GM18520 (cell line): ENCODE data around the gene ATP4B.

Experiments used
- ATAC-seq: cut with Tn5 transposase; IDR thresholded peaks from one replicate; pipeline ENCODE4 v1.9.1; 2021; ENCODE audit not compliant: unreplicated experiment

ATP4B gene

GRCh38 chr13:113642563-113642962, 15.4 kb downstream of the ATP4B start:
- no peak for ATAC-seq

GRCh38 chr13:113641426-113641825, 16.6 kb downstream of the ATP4B start:
- no peak for ATAC-seq

GRCh38 chr13:113639616-113640262, 18.3 kb downstream of the ATP4B start:
- no peak for ATAC-seq

- ATAC-seq = no peak
Measured at GRCh38 chr13:113638806-113639205, 19.2 kb downstream of the ATP4B start.

- ATAC-seq = no peak
Measured at GRCh38 chr13:113638173-113638746, 19.7 kb downstream of the ATP4B start.

- ATAC-seq = no peak
Measured at GRCh38 chr13:113637262-113638160, 20.5 kb downstream of the ATP4B start.

GRCh38 chr13:113636266-113636963, 21.6 kb downstream of the ATP4B start:
- ATAC-seq = no peak

GRCh38 chr13:113635709-113636108, 22.3 kb downstream of the ATP4B start:
- ATAC-seq = no peak

- no peak for ATAC-seq
Measured at GRCh38 chr13:113635048-113635420, 23.0 kb downstream of the ATP4B start.

GRCh38 chr13:113634279-113635047, 23.5 kb downstream of the ATP4B start:
- ATAC-seq = no peak

- ATAC-seq = no peak
Measured at GRCh38 chr13:113633485-113633873, 24.5 kb downstream of the ATP4B start.

- ATAC-seq = no peak
Measured at GRCh38 chr13:113632706-113633484, 25.1 kb downstream of the ATP4B start.

GRCh38 chr13:113631341-113632095, 26.5 kb downstream of the ATP4B start:
- no peak for ATAC-seq

GRCh38 chr13:113630804-113631203, 27.2 kb downstream of the ATP4B start:
- no peak for ATAC-seq

GRCh38 chr13:113630296-113630695, 27.7 kb downstream of the ATP4B start:
- no peak for ATAC-seq

- ATAC-seq = no peak
Measured at GRCh38 chr13:113629866-113630265, 28.1 kb downstream of the ATP4B start.

- no peak for ATAC-seq
Measured at GRCh38 chr13:113628291-113629270, 29.4 kb downstream of the ATP4B start.

- no peak for ATAC-seq
Measured at GRCh38 chr13:113627136-113627535, 30.9 kb downstream of the ATP4B start.
